ENCODE results near the gene SETD4. TPM values are rescaled to one million over a fixed set of nuclear protein-coding genes. Genes with fewer than 3 reads are reported as not detected.

The SETD4 gene
- total RNA-seq, 1 donor from 2014 or later, result 28.4 TPM

GRCh38 chr21:35988416-35989137 lies 71.7 kb downstream of the SETD4 start:
- Mint-ChIP-seq H3K36me3 (ENCODE audit: low read depth) (no peaks in the 10 kb centered on the region), H3K4me3 (no peak overlapping the region), H3K27me3 (ENCODE audit: low read depth) (peaks cover 5% of the 10 kb centered on the region), H3K27ac (ENCODE audit: unreplicated experiment) (no peak overlapping the region), H3K4me1 (no peaks in the 10 kb centered on the region), H3K9me3 (peaks cover 4% of the 10 kb centered on the region)
- no peak for TF ChIP-seq CTCF (conservative IDR thresholded peaks at IDR 0.05)
- DNase-seq (ENCODE audit: low read depth, low spot score), result no peak

GRCh38 chr21:35987475-35987874 lies 72.9 kb downstream of the SETD4 start:
- peaks cover 4% of the 10 kb centered on the region for H3K9me3 Mint-ChIP-seq
- H3K36me3 Mint-ChIP-seq (ENCODE audit: low read depth), result no peaks in the 10 kb centered on the region
- H3K27me3 Mint-ChIP-seq (ENCODE audit: low read depth), result peaks cover 5% of the 10 kb centered on the region
- H3K27ac Mint-ChIP-seq (ENCODE audit: unreplicated experiment), result no peak overlapping the region
- H3K4me3 Mint-ChIP-seq, result no peak overlapping the region
- TF ChIP-seq CTCF (conservative IDR thresholded peaks at IDR 0.05), result no peak
- no peaks in the 10 kb centered on the region for H3K4me1 Mint-ChIP-seq
- DNase-seq (ENCODE audit: low read depth, low spot score), result no peak

GRCh38 chr21:35984654-35985361 lies 75.5 kb downstream of the SETD4 start:
- H3K9me3 Mint-ChIP-seq, result peaks cover 7% of the 10 kb centered on the region
- no peak overlapping the region for H3K4me3 Mint-ChIP-seq
- H3K27ac Mint-ChIP-seq (ENCODE audit: unreplicated experiment), result no peak overlapping the region
- no peaks in the 10 kb centered on the region for H3K36me3 Mint-ChIP-seq (ENCODE audit: low read depth)
- no peak for TF ChIP-seq CTCF (conservative IDR thresholded peaks at IDR 0.05)
- no peaks in the 10 kb centered on the region for H3K4me1 Mint-ChIP-seq
- no peak for DNase-seq (ENCODE audit: low read depth, low spot score)
- H3K27me3 Mint-ChIP-seq (ENCODE audit: low read depth), result peaks cover 8% of the 10 kb centered on the region

Other genes with a start within 250 kb of the SETD4 start
- gene CBR1, start 9.5 kb upstream of the SETD4 start, total RNA-seq, result 2.1 and 2.4 TPM in 2 replicates
- 2.1 and 2.8 TPM in 2 replicates for gene CBR3, start 74.6 kb upstream of the SETD4 start, total RNA-seq
- 13.5 and 14.5 TPM in 2 replicates for gene DOP1B, start 96.3 kb upstream of the SETD4 start, total RNA-seq